Choroid plexus epithelial cell (primary cell): Measurements from ENCODE around the gene HOXA3.

Source experiments
- DNase-seq: peaks from one replicate; pipeline ENCODE4 v3.0.0-alpha.2; 2010; ENCODE audit warnings: low read depth
- H3K4me3 ChIP-seq: 2 replicates; pipeline ENCODE4 v1.5.1; 2011; ENCODE audit warnings: low read depth, mild to moderate bottlenecking, control low read depth, low read length, moderate library complexity
- CTCF ChIP-seq: conservative IDR thresholded peaks from 2 replicates; pipeline ENCODE4 v1.5.1; 2011; ENCODE audit warnings: low read depth, mild to moderate bottlenecking, control low read depth, inconsistent platforms, low read length, moderate library complexity

The HOXA3 gene

DNA sequence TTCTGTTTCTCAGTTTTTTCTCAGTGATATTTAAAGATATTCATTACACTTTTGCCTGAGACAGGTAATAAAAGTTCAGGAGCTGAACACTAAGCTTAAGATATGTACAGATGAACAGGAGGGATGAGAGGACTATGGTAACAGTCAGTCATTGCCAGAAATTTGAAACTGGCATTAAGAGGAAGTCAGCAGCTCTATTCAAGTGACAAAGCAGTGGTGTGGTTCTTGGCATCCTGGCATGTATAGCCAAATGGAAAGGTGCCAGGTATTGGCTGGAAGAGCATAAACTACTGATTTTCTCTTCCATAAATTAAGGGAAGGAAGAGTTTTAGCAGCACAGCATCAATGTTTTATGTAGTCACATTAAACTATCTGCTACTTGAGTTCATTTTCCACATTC, 79.3 kb downstream of the HOXA3 start:
- no peak for TF ChIP-seq CTCF
- H3K4me3 ChIP-seq = no peak overlapping the region
- no peak for DNase-seq

DNA sequence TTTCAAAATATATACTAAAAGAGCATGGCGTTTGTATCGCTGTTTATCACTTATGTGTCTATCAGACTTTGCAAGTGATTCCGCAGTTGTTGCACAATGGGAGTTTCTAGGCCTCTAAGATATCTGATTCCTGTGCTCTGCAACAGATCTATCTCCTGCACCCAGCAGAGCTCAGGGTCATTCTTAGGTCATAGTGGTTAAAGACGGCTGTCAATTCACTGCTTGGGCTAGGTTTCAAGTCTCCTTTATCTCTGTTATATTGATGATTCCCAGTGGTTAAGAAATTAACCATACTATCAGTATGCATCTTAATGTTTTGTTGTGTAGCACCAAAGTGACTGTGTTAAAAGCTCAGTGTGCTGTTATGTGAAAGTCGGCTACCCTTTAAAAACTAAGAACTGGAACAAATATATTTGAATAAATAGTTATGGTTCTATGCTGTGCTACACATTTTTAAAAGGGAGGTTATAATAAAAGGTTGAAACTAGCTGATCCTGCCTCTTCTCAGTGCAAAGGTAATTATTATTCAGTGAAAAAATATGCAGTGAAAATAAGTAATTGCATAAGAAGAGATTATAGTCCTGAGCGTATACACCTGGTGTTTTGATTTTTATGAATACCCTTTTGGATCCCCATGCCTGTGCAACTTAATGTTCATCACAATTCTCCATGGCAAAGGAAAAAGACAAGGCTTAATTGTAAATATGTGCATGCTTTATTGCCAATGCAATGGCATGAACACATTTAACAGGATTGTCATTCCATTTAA, 80.6 kb downstream of the HOXA3 start:
- peak; percentile 4 for DNase-seq
- no peak for TF ChIP-seq CTCF
- no peak overlapping the region for H3K4me3 ChIP-seq

DNA sequence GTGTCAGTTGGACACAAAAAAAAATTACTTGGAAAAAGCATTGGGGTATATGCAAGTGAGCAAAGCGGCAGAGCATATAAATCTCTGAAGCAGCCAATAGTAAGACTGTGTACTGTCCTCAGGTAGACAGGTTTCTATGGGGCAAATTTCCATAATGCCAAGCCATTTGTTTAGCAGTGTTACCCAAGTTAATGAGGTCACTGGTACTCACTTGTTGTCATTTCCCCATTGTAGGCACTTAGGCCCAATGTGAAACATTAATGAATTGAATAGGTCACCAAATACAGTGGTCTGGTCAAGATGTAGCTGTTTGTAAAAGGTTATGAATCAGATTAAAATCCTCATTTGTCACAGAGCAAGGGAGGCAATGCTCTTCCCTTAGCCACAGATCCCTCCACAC, 84.1 kb downstream of the HOXA3 start:
- DNase-seq = no peak
- TF ChIP-seq CTCF = no peak
- no peak overlapping the region for H3K4me3 ChIP-seq

DNA sequence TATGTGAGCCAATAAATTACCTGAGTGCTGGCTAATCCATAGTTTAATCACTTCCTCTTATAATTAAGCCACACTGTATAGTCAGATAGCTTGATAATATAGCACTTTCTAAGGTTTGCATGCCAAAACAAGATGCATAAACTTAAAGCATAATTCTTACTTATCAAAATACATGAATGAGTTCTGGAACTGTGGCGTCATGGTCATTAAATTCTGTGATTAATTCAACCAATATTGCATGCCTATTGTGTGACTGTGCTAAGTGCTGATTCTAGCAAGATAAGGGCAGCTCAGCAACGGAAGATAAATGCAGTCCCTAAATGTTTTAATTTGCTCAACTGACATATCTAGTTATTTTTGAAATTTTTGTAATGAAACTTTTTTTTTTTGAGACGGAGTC, 86.2 kb downstream of the HOXA3 start:
- H3K4me3 ChIP-seq = no peak overlapping the region
- DNase-seq = no peak
- TF ChIP-seq CTCF = no peak

GRCh38 chr7:27065709-27066108, 86.7 kb downstream of the HOXA3 start:
- H3K4me3 ChIP-seq = no peak overlapping the region
- no peak for TF ChIP-seq CTCF
- no peak for DNase-seq

- no peak overlapping the region for H3K4me3 ChIP-seq
- TF ChIP-seq CTCF = no peak
- DNase-seq = no peak
Observed at GRCh38 chr7:27064661-27065060, 87.7 kb downstream of the HOXA3 start.

GRCh38 chr7:27064159-27064558, 88.2 kb downstream of the HOXA3 start:
- H3K4me3 ChIP-seq = no peak overlapping the region
- TF ChIP-seq CTCF = no peak
- DNase-seq = peak; percentile 2
